Ascending aorta (tissue), 2 donors: ENCODE results near the gene S100A6. TPM values are rescaled to one million over a fixed set of nuclear protein-coding genes. Genes with fewer than 3 reads are reported as not detected.

Source experiments
- DNase-seq, 2 donors: peaks; one replicate each; pipeline ENCODE4 v3.0.0-alpha.2; 2019; ENCODE audit warnings: low spot score in 2 of 2
- H3K27ac ChIP-seq, 2 donors: fragments of 200-600 bp; sonication (generic); one replicate each; pipeline ENCODE4 v1.5.1; 2016 to 2017; ENCODE audit warnings: mild to moderate bottlenecking in 1 of 2
- H3K27me3 ChIP-seq: fragments of 200-600 bp; sonication (generic); one replicate; pipeline ENCODE4 v1.5.1; 2017
- H3K36me3 ChIP-seq, 2 donors: fragments of 200-600 bp; sonication (generic); one replicate each; pipeline ENCODE4 v1.5.1; 2016
- H3K4me1 ChIP-seq, 2 donors: fragments of 200-600 bp; sonication (generic); one replicate each; pipeline ENCODE4 v1.5.1; 2016 to 2017; ENCODE audit warnings: mild to moderate bottlenecking in 1 of 2
- H3K4me3 ChIP-seq, 2 donors: fragments of 200-600 bp; sonication (generic); one replicate each; pipeline ENCODE4 v1.5.1; 2016 to 2017; ENCODE audit warnings: mild to moderate bottlenecking in 1 of 2
- H3K9me3 ChIP-seq, 2 donors: fragments of 200-600 bp; sonication (generic); one replicate each; pipeline ENCODE4 v1.5.1; 2016
- CTCF ChIP-seq, 3 experiments: fragments of 200-600 bp in 2 of 3; fragments of 450-650 bp in 1 of 3; sonication (generic) in 2 of 3; IDR thresholded peaks; one replicate each; pipeline ENCODE4 v1.5.1; 2016 to 2019; ENCODE audit warnings: antibody characterized with exemption in 3 of 3, mild to moderate bottlenecking in 1 of 3, moderate library complexity in 1 of 3
- intact Hi-C: fragments of 100-400 bp; cut with DNase I; formaldehyde crosslinking; loops from one replicate; pipeline ENCODE4 v1.15.1; 2023
- total RNA-seq: library from RNA; depleted of rRNA; stranded (reverse); fragments of >200 nt; gene quantifications from one replicate; pipeline ENCODE4 v1.1.0, GENCODE V29; 2016

Gene S100A6
- total RNA-seq, 1 donor from 2014 or later, result 336 TPM

- Histone ChIP-seq H3K27ac (no peak overlapping the region), H3K36me3 (no peaks in the 10 kb centered on the region), H3K27me3 (no peaks in the 10 kb centered on the region), H3K4me1 (peaks cover 7 to 13% of the 10 kb centered on the region in 2 donors), H3K4me3 (no peak overlapping the region), H3K9me3 (no peaks in the 10 kb centered on the region)
- intact Hi-C loops, result no loop called here
- no peak for TF ChIP-seq CTCF (IDR thresholded peaks at IDR 0.05)
- DNase-seq, result no peak
Observed at GRCh38 chr1:153561466-153561985, 25.7 kb upstream of the S100A6 start.

GRCh38 chr1:153560771-153561465 is 25.1 kb upstream of the S100A6 start:
- DNase-seq, result no peak
- Histone ChIP-seq H3K36me3 (no peaks in the 10 kb centered on the region), H3K27ac (no peak overlapping the region), H3K9me3 (no peaks in the 10 kb centered on the region), H3K4me3 (no peak overlapping the region), H3K27me3 (no peaks in the 10 kb centered on the region), H3K4me1 (peaks cover 3 to 8% of the 10 kb centered on the region in 2 donors)
- intact Hi-C loops, result no loop called here
- TF ChIP-seq CTCF (IDR thresholded peaks at IDR 0.05), result no peak

- no peaks in the 10 kb centered on the region for H3K9me3 ChIP-seq
- H3K27me3 ChIP-seq, result no peaks in the 10 kb centered on the region
- no peak overlapping the region for H3K4me3 ChIP-seq
- intact Hi-C loops, result no loop called here
- no peak overlapping the region for H3K27ac ChIP-seq
- no peaks in the 10 kb centered on the region for H3K36me3 ChIP-seq
- H3K4me1 ChIP-seq, result peaks cover 0 to under 1% of the 10 kb centered on the region in 2 donors
- no peak for TF ChIP-seq CTCF (IDR thresholded peaks at IDR 0.05)
- no peak for DNase-seq
Observed at GRCh38 chr1:153560241-153560640, 24.4 kb upstream of the S100A6 start.

GRCh38 chr1:153557877-153558276 is 22.1 kb upstream of the S100A6 start:
- no peak for DNase-seq
- no peaks in the 10 kb centered on the region for H3K36me3 ChIP-seq
- intact Hi-C loops, result no loop called here

GRCh38 chr1:153556348-153556747 is 20.6 kb upstream of the S100A6 start:
- H3K27ac ChIP-seq, result no peak overlapping the region
- no peaks in the 10 kb centered on the region for H3K27me3 ChIP-seq
- peaks cover 17 to 20% of the 10 kb centered on the region in 2 donors for H3K4me1 ChIP-seq
- no peak for DNase-seq
- intact Hi-C loops, result no loop called here
- H3K9me3 ChIP-seq, result no peaks in the 10 kb centered on the region
- no peaks in the 10 kb centered on the region for H3K36me3 ChIP-seq
- H3K4me3 ChIP-seq, result no peak overlapping the region
- TF ChIP-seq CTCF (IDR thresholded peaks at IDR 0.05), result no peak

More at GRCh38 chr1:153557877-153558276, 22.1 kb upstream of the S100A6 start:
- Histone ChIP-seq H3K4me3 (no peak overlapping the region), H3K27me3 (no peaks in the 10 kb centered on the region), H3K4me1 (peaks cover 17 to 18% of the 10 kb centered on the region in 2 donors), H3K27ac (no peak overlapping the region), H3K9me3 (no peaks in the 10 kb centered on the region)
- TF ChIP-seq CTCF (IDR thresholded peaks at IDR 0.05), result no peak
